ENCODE measurements around the gene CCDC74A.
"Not testable (repeated sequence)": the region's sequence is repeated elsewhere in the genome, so short reads cannot be mapped to it uniquely, and the experiment has no call there.

The CCDC74A gene

GRCh38 chr2:131529864-131530445 lies 2.3 kb downstream of the CCDC74A start:
- DNase-seq, result peak; percentile 47

- DNase-seq, result peak; percentile 47
These were observed 3.1 kb downstream of the CCDC74A start for GRCh38 chr2:131530626-131531344.

- DNase-seq, result peak; percentile 52
These were observed 4.0 kb downstream of the CCDC74A start for GRCh38 chr2:131531547-131532185.

GRCh38 chr2:131532723-131533608 lies 5.3 kb downstream of the CCDC74A start:
- not testable (repeated sequence) for DNase-seq

DNA sequence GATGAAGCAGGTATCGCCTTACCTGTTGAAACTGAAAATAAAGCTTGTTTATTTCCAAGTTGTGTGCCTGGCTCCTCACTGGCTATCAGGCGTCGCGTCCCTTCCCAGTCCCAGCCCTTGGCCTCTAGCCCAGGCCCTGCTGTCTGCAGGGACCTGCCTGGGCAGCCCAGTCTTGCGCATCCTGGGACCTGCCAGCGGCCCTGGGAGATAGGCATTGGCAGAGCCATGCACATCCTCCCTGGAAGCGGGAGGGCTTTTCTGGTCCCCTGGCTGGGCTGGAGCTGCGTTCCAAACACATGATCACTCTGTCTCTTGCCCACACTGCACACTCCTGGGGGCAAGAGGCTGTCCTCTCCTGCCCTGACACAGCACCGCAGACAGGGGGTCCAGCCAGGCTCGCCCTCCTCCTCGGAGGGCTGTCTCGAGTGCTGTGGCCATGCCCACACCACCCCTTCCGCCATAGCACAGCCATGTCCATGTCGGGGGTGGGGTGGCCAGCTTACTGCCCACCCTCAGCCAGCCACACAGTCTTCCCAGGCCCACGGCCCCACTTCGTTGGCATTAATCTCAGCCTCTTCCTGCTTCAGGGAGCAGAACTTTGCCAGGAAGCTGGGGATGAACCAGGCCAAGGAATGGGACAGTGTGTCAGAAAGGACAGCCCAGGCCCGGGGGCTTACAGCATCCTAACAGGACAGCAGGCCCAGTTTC lies 6.1 kb downstream of the CCDC74A start:
- not testable (repeated sequence) for DNase-seq

DNA sequence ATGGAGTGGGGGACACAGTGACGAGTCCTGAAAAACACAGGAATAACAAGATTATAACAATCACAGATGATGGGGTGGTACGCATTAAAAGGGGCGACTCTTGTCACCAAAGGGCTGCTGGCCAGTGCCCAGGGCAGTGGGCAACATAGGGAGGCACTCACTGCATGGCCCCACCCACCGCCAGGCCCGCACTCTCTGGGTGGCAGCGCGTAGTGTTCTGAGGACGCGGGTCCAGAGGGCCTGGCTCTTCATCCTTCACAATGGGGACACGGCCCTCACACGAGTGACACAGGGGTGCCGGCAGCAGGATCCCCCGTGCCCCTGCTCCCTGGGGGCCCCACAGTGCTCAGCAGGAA lies 6.6 kb downstream of the CCDC74A start:
- not testable (repeated sequence) for DNase-seq

DNA sequence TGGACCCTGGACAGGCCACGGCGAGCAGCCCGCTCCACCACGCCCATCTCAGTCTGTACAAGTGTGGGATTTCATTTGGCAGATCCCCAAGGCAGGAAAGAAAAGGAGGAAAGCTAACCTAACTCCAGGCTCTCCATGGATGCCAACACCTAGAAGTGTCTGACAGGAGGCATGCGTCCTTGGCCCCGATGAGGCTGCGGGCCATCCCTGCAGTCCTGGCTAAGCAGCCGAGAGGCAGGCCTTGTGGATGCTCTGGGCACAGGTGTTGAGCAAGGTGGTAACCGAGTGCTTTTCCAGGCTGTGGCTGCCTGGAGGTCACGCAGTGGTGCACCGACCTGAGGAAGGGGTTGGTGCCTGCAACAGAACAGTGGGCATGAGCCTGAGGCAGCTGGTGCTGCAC lies 7.3 kb downstream of the CCDC74A start:
- DNase-seq, result not testable (repeated sequence)

- DNase-seq, result no peak
These were observed 7.8 kb downstream of the CCDC74A start for GRCh38 chr2:131535526-131535925.

GRCh38 chr2:131535951-131536826 lies 8.5 kb downstream of the CCDC74A start:
- DNase-seq, result not testable (repeated sequence)

- not testable (repeated sequence) for DNase-seq
These were observed 9.2 kb downstream of the CCDC74A start for GRCh38 chr2:131536841-131537240.

DNA sequence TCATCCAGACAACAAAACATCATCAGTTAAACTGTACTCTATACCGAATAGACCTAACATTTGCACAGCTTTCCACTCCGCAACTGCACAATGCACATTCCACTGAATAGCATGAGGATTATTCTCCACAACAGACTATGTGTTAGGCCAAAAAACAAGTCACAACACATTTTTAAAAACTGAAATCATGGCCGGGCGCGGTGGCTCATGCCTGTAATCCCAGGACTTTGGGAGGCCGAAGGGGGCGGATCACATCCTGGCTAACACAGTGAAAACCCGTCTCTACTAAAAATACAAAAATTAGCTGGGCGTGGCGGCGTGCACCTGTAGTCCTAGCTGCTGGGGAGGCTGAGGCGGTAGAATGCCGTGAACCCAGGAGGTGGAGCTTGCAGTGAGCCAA lies 11.2 kb downstream of the CCDC74A start:
- not testable (repeated sequence) for DNase-seq

DNA sequence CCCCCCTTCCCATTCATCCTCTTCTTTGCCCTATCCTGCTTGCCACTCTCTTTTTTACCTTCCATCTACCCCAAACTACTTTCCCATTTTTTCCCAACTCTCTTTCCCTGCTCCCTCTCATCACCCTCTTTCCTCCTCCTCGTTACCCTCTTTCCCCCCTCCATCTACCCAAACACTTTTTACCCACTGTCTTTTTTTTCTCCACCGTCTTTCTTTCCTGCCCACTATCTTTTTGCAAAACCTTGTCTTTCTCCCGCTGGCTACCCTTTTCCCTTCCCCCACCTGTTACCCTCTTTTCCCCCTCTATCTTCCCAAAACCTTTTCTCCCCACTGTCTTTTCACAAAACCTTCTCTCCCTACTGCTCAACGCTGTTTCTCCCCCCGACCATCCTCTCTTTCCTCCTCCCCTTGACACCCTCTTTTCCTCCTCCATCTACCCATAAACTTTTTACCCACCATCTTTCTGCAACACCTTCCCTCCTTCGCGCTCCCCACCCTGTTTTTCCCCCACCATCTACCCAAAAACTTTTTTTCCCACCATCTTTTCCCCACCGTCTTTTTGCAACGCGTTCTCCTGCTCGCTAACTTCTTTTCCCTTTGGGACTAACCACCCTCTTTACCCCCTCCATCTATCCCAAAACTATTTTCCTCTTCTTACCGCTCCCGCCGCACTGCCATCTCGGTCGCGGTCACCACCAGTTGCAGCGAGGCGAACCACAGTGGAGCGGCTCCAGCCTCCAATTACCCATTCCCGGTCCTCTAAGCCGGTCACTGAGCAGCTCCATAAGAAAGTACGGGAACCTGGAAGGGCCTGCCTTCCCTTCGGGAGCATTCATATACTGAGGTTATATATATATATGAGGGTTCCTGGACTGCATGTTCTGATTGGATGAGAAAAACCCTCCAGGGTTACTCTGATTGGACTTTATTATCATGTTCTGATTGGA lies 15.0 kb downstream of the CCDC74A start:
- DNase-seq, result no peak

DNA sequence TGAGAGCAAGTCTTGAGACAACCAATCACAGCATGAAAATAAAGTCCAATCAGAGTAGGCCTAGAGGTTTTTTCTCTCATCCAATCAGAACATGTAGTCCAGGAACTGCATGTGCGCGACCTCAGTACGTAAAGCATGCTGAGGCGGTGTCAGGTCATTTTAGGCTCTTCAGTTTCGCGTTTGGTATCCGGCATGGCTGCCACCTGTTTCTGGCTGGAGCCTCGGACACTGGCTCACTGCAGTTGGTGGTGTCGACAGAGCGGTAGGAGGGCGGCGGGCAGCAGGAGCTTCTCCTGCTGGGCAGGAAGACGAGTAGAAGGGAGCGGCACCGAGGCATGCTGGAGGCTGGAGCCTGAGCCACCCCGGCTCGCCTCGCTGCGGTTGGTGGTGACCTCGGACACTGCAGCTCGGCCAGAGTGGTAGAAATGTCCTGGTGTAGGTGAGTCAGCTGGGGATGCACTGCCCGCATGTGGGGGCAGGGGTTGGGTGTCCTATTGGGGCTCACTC lies 15.8 kb downstream of the CCDC74A start:
- DNase-seq, result no peak

DNA sequence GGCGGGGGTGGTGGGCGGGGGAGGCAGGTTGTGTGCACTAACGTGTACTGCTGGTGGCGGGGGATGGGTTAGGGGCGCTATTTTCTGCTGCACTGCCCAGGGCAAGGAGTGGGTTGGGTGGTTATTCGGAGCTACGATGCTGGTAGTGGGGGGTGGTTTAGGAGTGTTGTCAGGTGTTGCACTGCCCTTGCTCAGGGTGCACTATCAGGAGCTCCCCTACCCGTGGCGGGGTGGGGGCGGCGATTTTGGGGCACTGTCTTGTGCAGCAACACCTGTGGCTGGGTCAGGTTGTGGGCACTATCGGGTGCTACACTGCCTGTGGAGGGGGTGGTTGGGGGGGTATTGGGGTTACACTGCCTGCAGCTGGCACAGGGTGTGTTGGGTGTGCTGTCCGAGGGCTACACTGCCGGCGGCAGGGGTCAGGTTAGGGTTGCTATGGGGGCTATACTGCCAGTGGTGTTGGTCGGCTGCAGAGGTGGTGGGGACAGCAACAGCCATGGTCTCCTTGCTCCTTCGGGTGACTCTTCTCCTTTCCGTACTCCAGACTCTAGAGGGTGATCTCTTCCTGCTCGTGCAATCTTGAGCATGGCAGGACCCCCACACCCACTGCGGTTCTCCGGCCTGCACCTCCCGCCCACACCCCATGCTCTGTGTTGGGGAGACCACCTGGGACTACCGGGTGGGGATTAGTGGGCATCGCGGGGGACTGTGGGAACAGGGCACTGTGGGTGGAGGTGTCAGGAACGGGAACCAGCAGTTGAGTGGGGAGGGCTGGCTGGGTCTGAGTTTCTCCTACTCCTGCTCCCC lies 16.5 kb downstream of the CCDC74A start:
- DNase-seq, result not testable (repeated sequence)

DNA sequence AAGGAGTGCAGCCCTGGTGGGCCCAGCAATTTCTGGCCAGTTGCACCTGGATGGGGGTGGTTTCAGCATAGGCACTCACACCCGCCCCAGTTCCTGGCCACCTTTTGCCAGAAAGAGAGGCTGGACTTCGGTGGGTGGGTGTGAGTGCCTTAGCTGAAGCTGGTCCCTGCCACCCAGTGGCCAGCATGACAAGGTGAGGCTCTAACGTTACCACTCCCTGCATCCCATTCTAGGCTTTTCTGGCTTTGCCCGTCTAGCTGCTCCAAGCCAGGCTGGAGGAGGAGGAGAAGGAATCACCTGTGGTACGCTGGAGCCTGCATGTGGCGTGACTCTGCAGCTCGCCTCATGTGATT lies 17.1 kb downstream of the CCDC74A start:
- DNase-seq, result not testable (repeated sequence)

DNA sequence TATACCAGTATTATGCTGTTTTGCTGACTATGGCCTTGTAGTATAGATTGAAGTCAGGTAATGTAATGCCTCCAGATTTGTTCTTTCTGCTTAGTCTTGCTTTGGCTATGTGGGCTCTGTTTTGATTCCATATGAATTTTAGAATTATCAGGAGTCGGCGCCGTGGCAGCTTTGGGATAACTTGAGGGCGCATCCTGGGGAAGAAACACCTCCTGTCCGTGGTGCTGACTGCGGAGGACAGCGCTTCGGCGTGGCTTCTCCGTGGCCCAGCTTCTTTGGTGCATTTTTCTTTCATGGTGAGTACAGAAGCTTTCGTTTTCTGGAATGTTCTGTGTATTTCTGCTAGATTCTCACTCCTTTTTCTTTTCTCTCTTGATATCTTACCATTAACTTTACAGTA lies 25.2 kb downstream of the CCDC74A start:
- no peak for DNase-seq

DNA sequence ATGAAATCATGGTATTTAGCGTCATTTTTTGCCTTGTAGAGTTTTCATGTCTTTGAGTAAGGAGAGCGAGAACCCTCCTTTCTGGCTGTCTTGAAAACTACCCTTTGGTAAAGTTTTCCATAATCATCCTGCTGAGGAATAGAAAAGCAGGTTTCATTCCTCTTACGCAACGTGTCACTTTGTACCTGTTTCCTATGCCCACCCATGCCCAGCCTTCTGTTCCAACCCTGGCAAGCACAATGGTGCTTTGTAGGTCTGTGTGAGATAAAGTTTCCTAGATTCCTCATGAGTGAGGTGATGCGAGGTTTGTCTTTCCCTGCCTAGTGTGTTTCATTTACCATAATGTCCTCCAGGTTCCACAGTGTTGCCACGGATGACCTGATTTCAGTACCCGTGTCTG lies 29.3 kb downstream of the CCDC74A start:
- DNase-seq, result no peak

DNA sequence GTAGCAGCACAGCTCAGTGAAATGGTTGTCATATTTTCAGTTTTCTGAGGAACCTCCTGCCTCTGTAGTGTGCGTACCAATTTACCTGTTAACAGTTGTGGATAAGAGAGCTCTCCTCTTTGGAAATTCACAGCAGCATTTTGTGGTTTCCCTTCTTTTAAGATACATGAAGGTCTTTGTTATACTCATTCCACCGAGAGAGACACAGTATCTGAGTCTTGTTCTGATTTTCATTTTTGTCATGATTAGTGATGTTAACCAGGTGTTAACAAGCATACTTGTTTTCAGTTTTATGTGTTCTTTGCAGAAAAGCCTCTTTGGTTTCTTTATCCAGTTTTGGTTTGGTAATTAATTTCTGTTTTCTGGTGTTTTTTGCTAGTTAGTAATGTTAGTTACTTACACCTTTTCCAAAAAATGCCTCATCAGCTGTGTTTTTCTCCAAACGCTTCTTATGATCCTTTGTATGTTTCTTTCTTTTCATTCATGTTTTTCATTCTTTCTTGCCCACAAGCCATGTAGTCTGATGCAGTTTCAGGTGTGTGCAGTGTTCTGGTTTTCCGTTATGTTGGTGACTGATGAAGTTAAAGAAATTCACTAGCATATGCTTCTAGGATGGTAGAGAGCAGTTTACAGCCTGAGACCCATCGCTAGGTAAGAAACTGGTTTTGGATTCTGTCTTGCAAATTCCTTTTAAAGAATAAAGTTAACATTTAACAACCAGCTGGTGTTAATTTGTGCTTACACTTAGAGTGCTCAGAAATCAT lies 30.1 kb downstream of the CCDC74A start:
- no peak for DNase-seq

DNA sequence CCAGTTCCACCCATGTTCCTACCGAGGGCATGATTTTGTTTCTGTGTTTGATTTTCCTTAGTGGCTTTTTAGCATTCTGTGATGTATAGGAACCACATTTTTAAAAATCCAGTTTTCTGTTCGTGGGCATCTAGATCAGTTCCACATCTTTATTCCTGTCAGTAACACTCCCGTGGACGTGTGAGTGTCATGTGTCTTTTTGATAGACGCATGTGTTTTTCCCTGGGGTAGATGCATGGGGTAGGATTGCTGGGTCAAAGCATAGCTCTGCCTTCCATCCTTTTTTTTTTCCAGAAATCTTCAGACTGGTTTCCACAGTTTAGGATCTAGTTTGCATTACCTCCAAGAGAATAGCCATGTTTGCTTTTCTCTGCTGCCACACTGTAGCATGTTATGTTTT lies 38.7 kb downstream of the CCDC74A start:
- DNase-seq, result no peak
